ENCODE data around the gene CFAP47.

CFAP47 gene

GRCh38 chrX:36241397-36241796 is 321.9 kb downstream of the CFAP47 start:
- DNase-seq (ENCODE audit: low read depth) = no peak

- DNase-seq (ENCODE audit: low read depth) = no peak
Measured at GRCh38 chrX:36266155-36266554, 346.6 kb downstream of the CFAP47 start.

GRCh38 chrX:36310136-36310535 is 390.6 kb downstream of the CFAP47 start:
- DNase-seq (ENCODE audit: low read depth) = no peak

- no peak for DNase-seq (ENCODE audit: low read depth)
Measured at GRCh38 chrX:36314303-36314702, 394.8 kb downstream of the CFAP47 start.

GRCh38 chrX:36334572-36334971 is 415.0 kb downstream of the CFAP47 start:
- DNase-seq (ENCODE audit: low read depth) = no peak

GRCh38 chrX:36336751-36337150 is 417.2 kb downstream of the CFAP47 start:
- no peak for DNase-seq (ENCODE audit: low read depth)

GRCh38 chrX:36344301-36344700 is 424.8 kb downstream of the CFAP47 start:
- DNase-seq (ENCODE audit: low read depth) = no peak

GRCh38 chrX:36348509-36348908 is 429.0 kb downstream of the CFAP47 start:
- no peak for DNase-seq (ENCODE audit: low read depth)

GRCh38 chrX:36357855-36358254 is 438.3 kb downstream of the CFAP47 start:
- no peak for DNase-seq (ENCODE audit: low read depth)

- DNase-seq (ENCODE audit: low read depth) = no peak
Measured at GRCh38 chrX:36364262-36364661, 444.7 kb downstream of the CFAP47 start.

- no peak for DNase-seq (ENCODE audit: low read depth)
Measured at GRCh38 chrX:36383495-36383894, 464.0 kb downstream of the CFAP47 start.

GRCh38 chrX:36388901-36389300 is 469.4 kb downstream of the CFAP47 start:
- no peak for DNase-seq (ENCODE audit: low read depth)

- no peak for DNase-seq (ENCODE audit: low read depth)
Measured at GRCh38 chrX:36401774-36402173, 482.2 kb downstream of the CFAP47 start.

GRCh38 chrX:36407836-36408235 is 488.3 kb downstream of the CFAP47 start:
- DNase-seq (ENCODE audit: low read depth) = no peak

GRCh38 chrX:36414056-36414455 is 494.5 kb downstream of the CFAP47 start:
- DNase-seq (ENCODE audit: low read depth) = no peak

- DNase-seq (ENCODE audit: low read depth) = no peak
Measured at GRCh38 chrX:36422368-36422767, 502.8 kb downstream of the CFAP47 start.

GRCh38 chrX:36431819-36432218 is 512.3 kb downstream of the CFAP47 start:
- DNase-seq (ENCODE audit: low read depth) = no peak

- DNase-seq (ENCODE audit: low read depth) = no peak
Measured at GRCh38 chrX:36434522-36434921, 515.0 kb downstream of the CFAP47 start.
